Upper lobe of right lung (tissue), 1 donor: ENCODE results near the gene RPL35A. TPM values are rescaled to one million over a fixed set of nuclear protein-coding genes. Genes with fewer than 3 reads are reported as not detected.
"Not testable (repeated sequence)": the region's sequence is repeated elsewhere in the genome, so short reads cannot be mapped to it uniquely, and the experiment has no call there.

Experiments
- ATAC-seq: fragments of 200-7000 bp; cut with Tn5 transposase; one replicate; pipeline ENCODE4 v1.9.1; 2020; ENCODE audit warnings: mild to moderate bottlenecking, moderate library complexity
- DNase-seq: peaks from one replicate; pipeline ENCODE4 v3.0.0-alpha.2; 2020
- H3K27ac ChIP-seq: fragments of 200-600 bp; one replicate; pipeline ENCODE4 v1.8.0; 2022
- H3K27me3 ChIP-seq: fragments of 200-600 bp; one replicate; pipeline ENCODE4 v1.8.0; 2022; ENCODE audit warnings: mild to moderate bottlenecking
- H3K36me3 ChIP-seq: fragments of 200-600 bp; one replicate; pipeline ENCODE4 v1.8.0; 2022
- H3K4me1 ChIP-seq: fragments of 200-600 bp; one replicate; pipeline ENCODE4 v1.8.0; 2022
- H3K4me3 ChIP-seq: fragments of 200-600 bp; one replicate; pipeline ENCODE4 v1.8.0; 2022; ENCODE audit warnings: mild to moderate bottlenecking
- H3K9me3 ChIP-seq: fragments of 200-600 bp; one replicate; pipeline ENCODE4 v1.8.0; 2022
- intact Hi-C: fragments of 100-400 bp; cut with DNase I; formaldehyde crosslinking; loops from one replicate; pipeline ENCODE4 v1.11.0; 2022
- total RNA-seq: library from RNA; stranded (reverse); fragmentation: NEBNext Ultra II Directional; extraction: Animal tissue kit (Norgen Biotek cat#: 25700); gene quantifications from one replicate; pipeline ENCODE4 v1.2.1, GENCODE V29; 2021
- TF ChIP-seq, protein P1 (sequence below): fragments of 200-600 bp; IDR thresholded peaks from one replicate; pipeline ENCODE4 v1.8.0; 2022; ENCODE audit warnings: antibody characterized with exemption
- donor health status: DM: no; HTN: yes; CAD: no; lungs with severe emphysema.

The RPL35A gene
- total RNA-seq, 1 donor from 2014 or later, result 723 TPM

GRCh38 chr3:197908957-197909701 lies 40.9 kb upstream of the RPL35A start:
- Histone ChIP-seq H3K27me3 (no peaks in the 10 kb centered on the region), H3K36me3 (no peaks in the 10 kb centered on the region)
- intact Hi-C loops, result no loop called here

DNA sequence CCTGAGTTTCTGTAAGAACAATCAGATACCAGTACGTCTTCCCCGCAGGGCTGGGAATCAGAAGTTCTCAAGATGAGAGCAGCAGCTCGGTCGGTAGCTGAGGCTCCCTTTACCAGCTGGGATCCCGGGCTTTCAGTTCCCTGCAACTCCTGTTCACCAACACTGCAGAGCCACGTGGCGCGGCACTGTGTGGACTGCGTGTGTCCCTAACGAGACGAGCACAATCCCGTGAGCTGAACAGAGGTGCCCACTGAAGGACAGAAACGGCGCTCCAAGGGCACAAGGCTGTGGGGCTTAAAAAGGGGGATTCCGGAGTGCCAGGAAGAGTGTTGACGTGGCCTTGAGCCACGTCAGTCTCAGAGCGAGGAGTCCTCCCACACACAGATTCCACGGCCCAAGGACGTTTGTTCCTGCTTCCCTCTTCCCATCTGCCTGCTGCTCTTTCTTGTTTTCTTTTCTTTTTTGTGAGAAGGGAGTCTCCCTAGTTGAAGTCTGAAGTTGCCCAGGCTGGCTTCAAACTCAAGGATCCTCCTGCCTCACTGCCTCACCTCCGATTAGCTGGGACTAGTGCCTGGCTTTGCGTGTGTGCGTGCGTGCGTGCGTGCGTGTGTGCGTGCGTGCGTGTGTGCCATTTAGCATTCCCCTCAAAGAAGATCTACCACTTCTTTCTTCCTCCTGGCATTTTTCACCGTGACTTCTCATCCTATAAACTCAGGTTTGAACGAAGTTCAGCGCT lies 37.1 kb upstream of the RPL35A start:
- Histone ChIP-seq H3K4me1 (no peaks in the 10 kb centered on the region), H3K27ac (no peak overlapping the region), H3K9me3 (no peaks in the 10 kb centered on the region), H3K36me3 (no peaks in the 10 kb centered on the region), H3K27me3 (no peaks in the 10 kb centered on the region), H3K4me3 (no peak overlapping the region)
- no peak for DNase-seq
- intact Hi-C loops, result no loop called here
- ATAC-seq, result no peak
- TF ChIP-seq, protein P1, sequence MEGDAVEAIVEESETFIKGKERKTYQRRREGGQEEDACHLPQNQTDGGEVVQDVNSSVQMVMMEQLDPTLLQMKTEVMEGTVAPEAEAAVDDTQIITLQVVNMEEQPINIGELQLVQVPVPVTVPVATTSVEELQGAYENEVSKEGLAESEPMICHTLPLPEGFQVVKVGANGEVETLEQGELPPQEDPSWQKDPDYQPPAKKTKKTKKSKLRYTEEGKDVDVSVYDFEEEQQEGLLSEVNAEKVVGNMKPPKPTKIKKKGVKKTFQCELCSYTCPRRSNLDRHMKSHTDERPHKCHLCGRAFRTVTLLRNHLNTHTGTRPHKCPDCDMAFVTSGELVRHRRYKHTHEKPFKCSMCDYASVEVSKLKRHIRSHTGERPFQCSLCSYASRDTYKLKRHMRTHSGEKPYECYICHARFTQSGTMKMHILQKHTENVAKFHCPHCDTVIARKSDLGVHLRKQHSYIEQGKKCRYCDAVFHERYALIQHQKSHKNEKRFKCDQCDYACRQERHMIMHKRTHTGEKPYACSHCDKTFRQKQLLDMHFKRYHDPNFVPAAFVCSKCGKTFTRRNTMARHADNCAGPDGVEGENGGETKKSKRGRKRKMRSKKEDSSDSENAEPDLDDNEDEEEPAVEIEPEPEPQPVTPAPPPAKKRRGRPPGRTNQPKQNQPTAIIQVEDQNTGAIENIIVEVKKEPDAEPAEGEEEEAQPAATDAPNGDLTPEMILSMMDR, result no peak

More at GRCh38 chr3:197908957-197909701, 40.9 kb upstream of the RPL35A start:
- Histone ChIP-seq H3K4me1 (no peaks in the 10 kb centered on the region), H3K4me3 (no peak overlapping the region), H3K27ac (no peak overlapping the region), H3K9me3 (no peaks in the 10 kb centered on the region)
- DNase-seq (no peak), ATAC-seq (no peak)
- TF ChIP-seq, protein P1, result no peak

DNA sequence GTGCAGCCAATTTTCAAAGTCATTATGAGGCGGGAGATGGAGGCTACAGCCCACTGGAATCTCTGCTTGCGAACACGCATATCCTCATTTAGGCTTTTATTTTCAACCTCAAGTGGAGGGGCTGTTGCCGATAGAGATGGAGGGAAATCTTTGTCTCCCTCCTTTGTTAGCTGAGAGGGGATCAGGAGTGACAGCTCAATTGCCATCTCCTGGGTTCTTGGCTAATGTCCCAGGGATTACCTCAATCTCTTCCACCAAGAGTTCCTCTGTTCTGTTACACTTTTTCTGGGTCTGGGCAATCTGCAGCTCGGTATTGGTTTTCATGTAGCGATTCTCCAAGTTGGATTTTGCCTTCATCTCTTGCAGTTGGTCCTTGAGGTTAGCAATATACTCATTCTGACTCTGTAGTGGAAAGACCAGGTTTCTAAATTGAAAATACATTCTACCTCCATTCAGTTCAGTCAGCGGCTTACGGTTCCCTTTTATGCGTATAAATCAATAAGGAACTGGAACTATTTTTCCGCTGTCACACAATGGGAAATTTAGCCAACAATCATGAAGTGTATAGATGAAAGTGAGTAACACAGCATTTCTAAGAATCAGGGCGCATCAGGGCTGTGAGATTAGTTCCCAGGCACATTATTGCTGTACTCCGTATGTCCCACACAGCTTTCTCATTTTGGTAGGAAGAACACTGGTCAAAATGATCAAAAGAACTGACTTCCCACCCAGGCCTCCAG lies 36.2 kb upstream of the RPL35A start:
- H3K4me3 ChIP-seq, result no peak overlapping the region
- no peaks in the 10 kb centered on the region for H3K4me1 ChIP-seq
- no peak for DNase-seq
- H3K9me3 ChIP-seq, result no peaks in the 10 kb centered on the region
- no peaks in the 10 kb centered on the region for H3K36me3 ChIP-seq
- intact Hi-C loops, result no loop called here
- H3K27ac ChIP-seq, result no peak overlapping the region
- no peak for ATAC-seq
- no peaks in the 10 kb centered on the region for H3K27me3 ChIP-seq
- TF ChIP-seq, protein P1, result no peak

- H3K4me1 ChIP-seq, H3K27me3 ChIP-seq, H3K9me3 ChIP-seq, intact Hi-C loops, H3K4me3 ChIP-seq, DNase-seq, ATAC-seq, H3K27ac ChIP-seq: not testable (repeated sequence)
- H3K36me3 ChIP-seq, result peaks cover 12% of the 10 kb centered on the region
Measured at GRCh38 chr3:197921429-197922275, 28.3 kb upstream of the RPL35A start.

- no peak for ATAC-seq
Measured at GRCh38 chr3:197926418-197926817, 23.6 kb upstream of the RPL35A start.

DNA sequence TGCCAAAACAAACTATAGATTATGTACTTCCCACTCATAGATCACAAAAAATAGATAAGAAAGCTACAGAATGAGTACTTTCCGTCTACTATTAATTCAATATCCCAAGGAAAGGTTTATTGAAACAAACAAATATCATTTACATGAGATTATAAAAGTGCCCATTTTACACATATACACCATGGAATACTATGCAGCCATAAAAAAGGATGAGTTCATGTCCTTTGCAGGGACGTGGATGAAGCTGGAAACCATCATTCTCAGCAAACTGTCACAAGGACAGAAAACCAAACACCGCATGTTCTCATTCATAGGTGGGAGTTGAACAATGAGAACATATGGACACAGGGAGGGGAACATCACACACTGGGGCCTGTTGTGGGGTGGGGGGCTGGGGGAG lies 22.4 kb upstream of the RPL35A start:
- H3K36me3 ChIP-seq, H3K4me3 ChIP-seq, H3K4me1 ChIP-seq, H3K27me3 ChIP-seq, intact Hi-C loops, H3K9me3 ChIP-seq, DNase-seq, H3K27ac ChIP-seq, ATAC-seq: not testable (repeated sequence)

More at GRCh38 chr3:197926418-197926817, 23.6 kb upstream of the RPL35A start:
- no peak overlapping the region for H3K4me3 ChIP-seq
- no peaks in the 10 kb centered on the region for H3K4me1 ChIP-seq
- intact Hi-C loops, result no loop called here
- H3K36me3 ChIP-seq, result peaks cover 12% of the 10 kb centered on the region
- H3K27me3 ChIP-seq, result no peaks in the 10 kb centered on the region
- DNase-seq, result no peak
- TF ChIP-seq, protein P1, result no peak
- no peaks in the 10 kb centered on the region for H3K9me3 ChIP-seq
- no peak overlapping the region for H3K27ac ChIP-seq
